Transverse colon (tissue), 4 donors: ENCODE results near the gene GPD2. TPM values are rescaled to one million over a fixed set of nuclear protein-coding genes. Genes with fewer than 3 reads are reported as not detected.

Experiments used
- DNase-seq: peaks from one replicate; pipeline ENCODE4 v3.0.0-alpha.2; 2019
- H3K27ac ChIP-seq, 4 donors: fragments of 200-600 bp; sonication (generic); 2 replicates each; pipeline ENCODE4 v1.5.1; 2016 to 2018; ENCODE audit warnings: inconsistent platforms in 4 of 4
- H3K27me3 ChIP-seq: fragments of 200-600 bp; sonication (generic); 2 replicates; pipeline ENCODE4 v1.5.1; 2017; ENCODE audit warnings: inconsistent platforms
- H3K36me3 ChIP-seq, 4 donors: fragments of 200-600 bp; sonication (generic); 2 replicates each; pipeline ENCODE4 v1.5.1; 2017 to 2019; ENCODE audit warnings: inconsistent platforms in 4 of 4
- H3K4me1 ChIP-seq, 4 donors: fragments of 200-600 bp; sonication (generic); 2 replicates each; pipeline ENCODE4 v1.5.1; 2017 to 2020; ENCODE audit warnings: inconsistent platforms in 4 of 4
- H3K4me3 ChIP-seq, 4 donors: fragments of 200-600 bp; sonication (generic); 1 replicate in 1 of 4; 2 replicates in 3 of 4; pipeline versions ENCODE4 v1.5.1 to v1.6.1; 2017 to 2019; ENCODE audit warnings: inconsistent platforms in 4 of 4
- H3K9me3 ChIP-seq, 2 donors: fragments of 200-600 bp; sonication (generic); 2 replicates each; pipeline ENCODE4 v1.5.1; 2017 to 2019; ENCODE audit warnings: inconsistent platforms in 2 of 2
- EP300 ChIP-seq: sonication (generic); formaldehyde crosslinking; IDR thresholded peaks from one replicate; pipeline ENCODE4 v1.6.1; 2017; ENCODE audit warnings: antibody characterized with exemption, low read depth
- POLR2A ChIP-seq: fragments of 450-650 bp; IDR thresholded peaks from one replicate; pipeline ENCODE4 v1.6.1; 2016; ENCODE audit warnings: antibody characterized with exemption, mild to moderate bottlenecking, moderate library complexity
- POLR2AphosphoS5 ChIP-seq, 3 donors: sonication (generic); formaldehyde crosslinking; IDR thresholded peaks; one replicate each; pipeline ENCODE4 v1.6.1; 2016; ENCODE audit warnings: antibody characterized with exemption in 3 of 3
- WGBS, 2 donors: methylation state at CpG; one replicate each; pipeline ENCODE4 v1.1.5; 2018; ENCODE audit warnings: low coverage in 1 of 2; 5-methylcytosine and 5-hydroxymethylcytosine counted together
- in situ Hi-C, 4 donors: fragments of 200-750 bp; cut with MboI; loops; one replicate each; pipeline versions ENCODE4 v1.15.0 to v1.15.1; 2017; ENCODE audit warnings: low sequenced_read_pairs in 3 of 4, low pct_ligation_motif_present in 1 of 4, low pct_unique_long_range_greater_than_20kb in 1 of 4
- intact Hi-C: fragments of 100-400 bp; cut with DNase I; formaldehyde crosslinking; loops from one replicate; pipeline ENCODE4 v1.15.1; 2023; ENCODE audit warnings: low total_unique reads
- total RNA-seq, 4 donors: library from RNA; depleted of rRNA; stranded (reverse); fragments of >200 nt; gene quantifications; one replicate each; pipeline ENCODE4 v1.1.0, GENCODE V29; 2016
- TF ChIP-seq, protein P1 (sequence below), 5 experiments: fragments of 200-600 bp in 3 of 5; fragments of 450-650 bp in 2 of 5; sonication (generic) in 3 of 5; IDR thresholded peaks; 1 replicate in 2 of 5; 2 replicates in 3 of 5; pipeline ENCODE4 v1.5.1; 2016 to 2017; ENCODE audit warnings: antibody characterized with exemption in 5 of 5, inconsistent platforms in 3 of 5, mild to moderate bottlenecking in 2 of 5, moderate library complexity in 1 of 5

GPD2 gene
- total RNA-seq, 4 donors from 2014 or later, result 65.5 to 161 (median 98.6) TPM

- intact Hi-C loops, result no loop called here
- DNase-seq, result no peak
- WGBS, 2 donors, result 77 to 81% methylated on average over 2 of the region's 2 CpGs
- Histone ChIP-seq H3K4me1 (no peaks in the 10 kb centered on the region), H3K27ac (no peak overlapping the region), H3K27me3 (no peaks in the 10 kb centered on the region), H3K4me3 (no peak overlapping the region), H3K36me3 (peaks cover 0 to 17% (median 0%) of the 10 kb centered on the region in 4 donors), H3K9me3 (no peaks in the 10 kb centered on the region)
- no peak for TF ChIP-seq POLR2AphosphoS5 (IDR thresholded peaks at IDR 0.05)
- TF ChIP-seq EP300, result no peak
- TF ChIP-seq, protein P1, sequence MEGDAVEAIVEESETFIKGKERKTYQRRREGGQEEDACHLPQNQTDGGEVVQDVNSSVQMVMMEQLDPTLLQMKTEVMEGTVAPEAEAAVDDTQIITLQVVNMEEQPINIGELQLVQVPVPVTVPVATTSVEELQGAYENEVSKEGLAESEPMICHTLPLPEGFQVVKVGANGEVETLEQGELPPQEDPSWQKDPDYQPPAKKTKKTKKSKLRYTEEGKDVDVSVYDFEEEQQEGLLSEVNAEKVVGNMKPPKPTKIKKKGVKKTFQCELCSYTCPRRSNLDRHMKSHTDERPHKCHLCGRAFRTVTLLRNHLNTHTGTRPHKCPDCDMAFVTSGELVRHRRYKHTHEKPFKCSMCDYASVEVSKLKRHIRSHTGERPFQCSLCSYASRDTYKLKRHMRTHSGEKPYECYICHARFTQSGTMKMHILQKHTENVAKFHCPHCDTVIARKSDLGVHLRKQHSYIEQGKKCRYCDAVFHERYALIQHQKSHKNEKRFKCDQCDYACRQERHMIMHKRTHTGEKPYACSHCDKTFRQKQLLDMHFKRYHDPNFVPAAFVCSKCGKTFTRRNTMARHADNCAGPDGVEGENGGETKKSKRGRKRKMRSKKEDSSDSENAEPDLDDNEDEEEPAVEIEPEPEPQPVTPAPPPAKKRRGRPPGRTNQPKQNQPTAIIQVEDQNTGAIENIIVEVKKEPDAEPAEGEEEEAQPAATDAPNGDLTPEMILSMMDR (IDR thresholded peaks at IDR 0.05), result no peak
- TF ChIP-seq POLR2A, result no peak
- in situ Hi-C loops, result loop anchor here in 2 of 4 donors (25.0 kb wide), 1 partner anchor 244 kb away; the partner anchor contains the start of gene NR4A2 (in 2 of the 2)
These were observed 145.1 kb downstream of the GPD2 start for GRCh38 chr2:156581280-156581679.

DNA sequence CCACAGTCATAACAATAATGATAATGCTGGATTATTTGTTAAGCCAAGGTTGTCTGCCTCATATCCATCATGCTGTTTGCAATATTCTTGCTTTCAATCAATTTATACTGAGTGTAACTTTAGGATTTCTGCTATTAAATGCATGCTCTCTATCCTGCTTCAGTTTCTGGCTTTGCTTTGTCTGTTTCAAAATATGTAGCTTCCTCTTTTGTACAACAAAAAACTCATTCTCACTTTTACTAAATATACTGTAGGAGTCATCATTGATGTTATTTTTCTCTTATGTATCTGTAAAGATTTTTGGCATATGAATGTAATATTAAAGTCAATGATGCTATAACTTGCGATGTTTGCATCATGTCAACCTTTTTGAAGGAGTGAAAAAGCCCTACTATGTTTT, 149.3 kb downstream of the GPD2 start:
- WGBS, 2 donors, result 91 to 100% methylated on average over 1 of the region's 1 CpG
- H3K9me3 ChIP-seq, result no peaks in the 10 kb centered on the region
- H3K27me3 ChIP-seq, result no peaks in the 10 kb centered on the region
- in situ Hi-C loops, result loop anchor here in 2 of 4 donors (25.0 kb wide), 1 partner anchor 248 kb away; the partner anchor contains the start of gene NR4A2 (in 2 of the 2)
- H3K27ac ChIP-seq, result no peak overlapping the region
- no peak overlapping the region for H3K4me3 ChIP-seq
- intact Hi-C loops, result no loop called here
- TF ChIP-seq POLR2A (no peak), POLR2AphosphoS5 (IDR thresholded peaks at IDR 0.05) (no peak), EP300 (no peak)
- TF ChIP-seq, protein P1 (IDR thresholded peaks at IDR 0.05), result no peak
- DNase-seq, result no peak
- peaks cover 0 to 4% (median 0%) of the 10 kb centered on the region in 4 donors for H3K4me1 ChIP-seq
- H3K36me3 ChIP-seq, result peaks cover 0 to 17% (median 0%) of the 10 kb centered on the region in 4 donors

- H3K9me3 ChIP-seq, result no peaks in the 10 kb centered on the region
- 65 to 73% methylated on average over 2 of the region's 2 CpGs for WGBS, 2 donors
- intact Hi-C loops, result no loop called here
These were observed 150.4 kb downstream of the GPD2 start for GRCh38 chr2:156586621-156587020.

GRCh38 chr2:156589381-156590079, 153.4 kb downstream of the GPD2 start:
- H3K4me3 ChIP-seq, result no peak overlapping the region
- H3K9me3 ChIP-seq, result no peaks in the 10 kb centered on the region
- H3K36me3 ChIP-seq, result no peaks in the 10 kb centered on the region
- no peaks in the 10 kb centered on the region for H3K27me3 ChIP-seq
- peak; percentile 12 for DNase-seq
- H3K4me1 ChIP-seq, result peaks cover 0 to 4% (median 0%) of the 10 kb centered on the region in 4 donors
- no peak for TF ChIP-seq POLR2AphosphoS5 (IDR thresholded peaks at IDR 0.05)
- TF ChIP-seq, protein P1 (IDR thresholded peaks at IDR 0.05), result peak; percentile 32 to 47 (median 41)
- no peak for TF ChIP-seq POLR2A
- WGBS, 2 donors, result 45 to 47% methylated on average over 10 of the region's 10 CpGs
- in situ Hi-C loops, result loop anchor here in 2 of 4 donors (25.0 kb wide), 1 partner anchor 252 kb away; the partner anchor contains the start of gene NR4A2 (in 2 of the 2)
- no peak overlapping the region for H3K27ac ChIP-seq
- intact Hi-C loops, result no loop called here

More at GRCh38 chr2:156586621-156587020, 150.4 kb downstream of the GPD2 start:
- no peak for DNase-seq
- peaks cover 0 to 4% (median 0%) of the 10 kb centered on the region in 4 donors for H3K4me1 ChIP-seq
- H3K36me3 ChIP-seq, result peaks cover 0 to 17% (median 0%) of the 10 kb centered on the region in 4 donors
- no peak overlapping the region for H3K27ac ChIP-seq
- TF ChIP-seq, protein P1 (IDR thresholded peaks at IDR 0.05), result no peak
- TF ChIP-seq POLR2AphosphoS5 (IDR thresholded peaks at IDR 0.05) (no peak), POLR2A (no peak), EP300 (no peak)
- no peak overlapping the region for H3K4me3 ChIP-seq
- in situ Hi-C loops, result loop anchor here in 2 of 4 donors (25.0 kb wide), 1 partner anchor 249 kb away; the partner anchor contains the start of gene NR4A2 (in 2 of the 2)
- H3K27me3 ChIP-seq, result no peaks in the 10 kb centered on the region
